BJ (cell line): Measurements from ENCODE around the gene RAB40C. TPM values are rescaled to one million over a fixed set of nuclear protein-coding genes. Genes with fewer than 3 reads are reported as not detected.
"Not testable (repeated sequence)": the region's sequence is repeated elsewhere in the genome, so short reads cannot be mapped to it uniquely, and the experiment has no call there.

Experiments
- CTCF ChIA-PET: fragments of 350-600 bp; formaldehyde crosslinking; extraction: SDS; loops from one replicate; lab custom pipeline; 2021; ENCODE audit warnings: antibody characterized with exemption, inconsistent platforms; lab: Yijun Ruan, JAX
- POLR2A ChIA-PET: fragments of 300-600 bp; sonication (Branson Sonifier 250); formaldehyde crosslinking; extraction: SDS; loops from one replicate; lab custom pipeline; 2021; ENCODE audit warnings: antibody characterized with exemption; lab: Charles Lee
- DNase-seq: peaks from one replicate; pipeline ENCODE4 v3.0.0-alpha.2; 2011; ENCODE audit warnings: low read depth
- H3K27me3 ChIP-seq: 2 replicates; pipeline ENCODE4 v1.6.0; 2011; ENCODE audit warnings: low read length; ENCODE audit not compliant: control insufficient read depth, insufficient read depth
- H3K36me3 ChIP-seq: 2 replicates; pipeline ENCODE4 v1.5.1; 2011; ENCODE audit warnings: low read length; ENCODE audit not compliant: control insufficient read depth, insufficient read depth
- H3K4me3 ChIP-seq: 2 replicates; pipeline ENCODE4 v1.5.1; 2011; ENCODE audit warnings: low read depth, mild to moderate bottlenecking, control low read depth, low read length
- CTCF ChIP-seq: IDR thresholded peaks from 2 replicates; pipeline ENCODE4 v1.5.1; 2011; ENCODE audit warnings: low read depth, mild to moderate bottlenecking, control low read depth, inconsistent platforms, low read length, moderate library complexity; ENCODE audit not compliant: insufficient read depth
- polyA plus RNA-seq: library from polyadenylated mRNA; depleted of rRNA; stranded (reverse); fragments of >200 nt; gene quantifications from 2 replicates; pipeline ENCODE4 v1.2.3, GENCODE V29; 2011

Gene RAB40C
- polyA plus RNA-seq, 1 experiment, result 7.6 TPM

- DNase-seq, result no peak
- POLR2A ChIA-PET, result no interaction called here
- Histone ChIP-seq H3K4me3 (no peak overlapping the region), H3K36me3 (peaks cover 10% of the 10 kb centered on the region), H3K27me3 (no peaks in the 10 kb centered on the region)
- CTCF ChIA-PET, result no interaction called here
- TF ChIP-seq CTCF, result no peak
Measured at GRCh38 chr16:596736-597060, 6.8 kb downstream of the RAB40C start.

GRCh38 chr16:597655-598054 is 7.8 kb downstream of the RAB40C start:
- H3K4me3 ChIP-seq, DNase-seq, CTCF ChIA-PET, H3K27me3 ChIP-seq, POLR2A ChIA-PET: not testable (repeated sequence)
- peaks cover 10% of the 10 kb centered on the region for H3K36me3 ChIP-seq

GRCh38 chr16:598823-599739 is 9.2 kb downstream of the RAB40C start:
- Histone ChIP-seq H3K36me3 (peaks cover 8% of the 10 kb centered on the region), H3K27me3 (no peaks in the 10 kb centered on the region), H3K4me3 (no peak overlapping the region)
- no peak for TF ChIP-seq CTCF
- DNase-seq, result no peak
- CTCF ChIA-PET, result interaction anchor here (1.8 kb wide), 1 partner anchor 23 kb away, joined by 5 read pairs; no protein-coding TSS in a partner anchor
- POLR2A ChIA-PET, result no interaction called here

- TF ChIP-seq CTCF, result 0 out of 2 replicates have a peak, but pooled peaks have one; percentile 19
- Histone ChIP-seq H3K27me3 (no peaks in the 10 kb centered on the region), H3K4me3 (no peak overlapping the region), H3K36me3 (peaks cover 6% of the 10 kb centered on the region)
- ChIA-PET CTCF (interaction anchor here (0.6 to 1.8 kb wide), 4 partner anchors 22 to 101 kb away, joined by 3 to 5 read pairs (median 3); no protein-coding TSS in a partner anchor), POLR2A (no interaction called here)
- DNase-seq, result no peak
Measured at GRCh38 chr16:600781-601180, 10.9 kb downstream of the RAB40C start.

- CTCF ChIA-PET, result no interaction called here
- POLR2A ChIA-PET, result no interaction called here
- Histone ChIP-seq H3K27me3 (no peaks in the 10 kb centered on the region), H3K4me3 (no peak overlapping the region), H3K36me3 (peaks cover 4% of the 10 kb centered on the region)
- DNase-seq, result no peak
- TF ChIP-seq CTCF, result no peak
Measured at GRCh38 chr16:603933-604332, 14.1 kb downstream of the RAB40C start.
